ENCODE measurements around the gene SLC7A1.
"Not testable (repeated sequence)": the region's sequence is repeated elsewhere in the genome, so short reads cannot be mapped to it uniquely, and the experiment has no call there.

GRCh38 chr13:29636831-29637230 lies 41.3 kb upstream of the SLC7A1 start:
- TF ChIP-seq, protein P1, sequence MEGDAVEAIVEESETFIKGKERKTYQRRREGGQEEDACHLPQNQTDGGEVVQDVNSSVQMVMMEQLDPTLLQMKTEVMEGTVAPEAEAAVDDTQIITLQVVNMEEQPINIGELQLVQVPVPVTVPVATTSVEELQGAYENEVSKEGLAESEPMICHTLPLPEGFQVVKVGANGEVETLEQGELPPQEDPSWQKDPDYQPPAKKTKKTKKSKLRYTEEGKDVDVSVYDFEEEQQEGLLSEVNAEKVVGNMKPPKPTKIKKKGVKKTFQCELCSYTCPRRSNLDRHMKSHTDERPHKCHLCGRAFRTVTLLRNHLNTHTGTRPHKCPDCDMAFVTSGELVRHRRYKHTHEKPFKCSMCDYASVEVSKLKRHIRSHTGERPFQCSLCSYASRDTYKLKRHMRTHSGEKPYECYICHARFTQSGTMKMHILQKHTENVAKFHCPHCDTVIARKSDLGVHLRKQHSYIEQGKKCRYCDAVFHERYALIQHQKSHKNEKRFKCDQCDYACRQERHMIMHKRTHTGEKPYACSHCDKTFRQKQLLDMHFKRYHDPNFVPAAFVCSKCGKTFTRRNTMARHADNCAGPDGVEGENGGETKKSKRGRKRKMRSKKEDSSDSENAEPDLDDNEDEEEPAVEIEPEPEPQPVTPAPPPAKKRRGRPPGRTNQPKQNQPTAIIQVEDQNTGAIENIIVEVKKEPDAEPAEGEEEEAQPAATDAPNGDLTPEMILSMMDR (IDR thresholded peaks at IDR 0.05; ENCODE audit: poor library complexity) = not testable (repeated sequence)
- not testable (repeated sequence) for TF ChIP-seq EZH2phosphoT487 (IDR thresholded peaks at IDR 0.05; ENCODE audit: low read depth, severe bottlenecking, unreplicated experiment)

All from hepatocyte (in vitro differentiated cells).